HCT116 (cell line): ENCODE results near the gene TARS3. TPM values are rescaled to one million over a fixed set of nuclear protein-coding genes. Genes with fewer than 3 reads are reported as not detected.

ENCODE experiments used
- ATAC-seq: fragments of 200-7000 bp; cut with Tn5 transposase; 2 replicates; pipeline ENCODE4 v1.9.1; 2020; ENCODE audit warnings: mild to moderate bottlenecking, moderate library complexity
- BruUV-seq: library from RNA; stranded (reverse); fragments of 400-500 nt; replicated peaks from 2 replicates; lab custom pipeline; 2021; lab: Mats Ljungman, UMichigan
- CTCF ChIA-PET: fragments of 300-600 bp; sonication (Branson Sonifier 250); formaldehyde crosslinking; loops from one replicate; lab custom pipeline; 2021; ENCODE audit warnings: antibody characterized with exemption; lab: Charles Lee
- POLR2A ChIA-PET: fragments of 300-600, 350-600 bp; sonication (Branson Sonifier 250); formaldehyde crosslinking; loops from one replicate; lab custom pipeline; 2021; ENCODE audit warnings: antibody characterized with exemption; lab: Charles Lee
- RAD21 ChIA-PET, 2 experiments: fragments of 300-600 bp; sonication (Branson Sonifier 250); formaldehyde crosslinking; loops; one replicate each; lab custom pipeline; 2023; ENCODE audit warnings: low total read pairs in 2 of 2; ENCODE audit not compliant: uncharacterized antibody in 2 of 2, unreplicated experiment in 2 of 2, low non-redundant PET in 1 of 2; lab: Charles Lee
- DNase-seq: peaks from one replicate; pipeline ENCODE4 v3.0.0-alpha.2; 2010; ENCODE audit warnings: low read depth, low spot score
- H2AFZ ChIP-seq: fragments of 200-600 bp; shearing (Covaris generic), sonication (generic); 2 replicates; pipeline ENCODE4 v1.6.1; 2017; ENCODE audit warnings: low read depth, mixed run types, mixed read lengths, antibody characterized with exemption, low read length; ENCODE audit not compliant: poor library complexity, severe bottlenecking
- H3K27ac ChIP-seq: 2 replicates; pipeline ENCODE4 v1.5.1; 2012; ENCODE audit warnings: low read depth, low read length
- H3K27me3 ChIP-seq: fragments of 200-600 bp; sonication (generic); 2 replicates; pipeline ENCODE4 v1.6.1; 2016; ENCODE audit warnings: mixed run types, low read length, mixed read lengths; ENCODE audit not compliant: insufficient read depth
- H3K36me3 ChIP-seq, 2 experiments: fragments of 200-500 bp in 1 of 2; fragments of 200-600 bp in 1 of 2; sonication (Bioruptor generic) in 1 of 2; sonication (generic) in 1 of 2; 2 replicates each; pipeline versions ENCODE4 v1.5.1 to v1.6.1; 2014 to 2016; ENCODE audit warnings: low read length in 2 of 2, inconsistent platforms in 1 of 2, mixed read lengths in 1 of 2, mixed run types in 1 of 2; ENCODE audit not compliant: insufficient read depth in 2 of 2, control insufficient read depth in 1 of 2
- H3K4me1 ChIP-seq, 2 experiments: fragments of 200-600 bp in 1 of 2; sonication (generic) in 1 of 2; 2 replicates each; pipeline versions ENCODE4 v1.5.1 to v1.6.1; 2012 to 2017; ENCODE audit warnings: low read length in 2 of 2, inconsistent platforms in 1 of 2, mild to moderate bottlenecking in 1 of 2, mixed read lengths in 1 of 2, mixed run types in 1 of 2, moderate library complexity in 1 of 2; ENCODE audit not compliant: insufficient read depth in 2 of 2, control insufficient read depth in 1 of 2
- H3K4me2 ChIP-seq: fragments of 200-600 bp; sonication (generic); 2 replicates; pipeline ENCODE4 v1.6.1; 2017; ENCODE audit warnings: mixed run types, low read length, mixed read lengths
- H3K4me3 ChIP-seq, 2 experiments: fragments of 200-600 bp in 1 of 2; sonication (generic) in 1 of 2; replicated peaks in 1 of 2; 2 replicates each; pipeline ENCODE4 v1.5.1; 2011 to 2016; ENCODE audit warnings: low read length in 2 of 2, control low read depth in 1 of 2, low read depth in 1 of 2, mild to moderate bottlenecking in 1 of 2, mixed read lengths in 1 of 2, mixed run types in 1 of 2
- H3K79me2 ChIP-seq: fragments of 200-600 bp; sonication (generic); 2 replicates; pipeline ENCODE4 v1.6.1; 2017; ENCODE audit warnings: mild to moderate bottlenecking, mixed run types, low read length, moderate library complexity, mixed read lengths; ENCODE audit not compliant: insufficient read depth
- H3K9ac ChIP-seq: fragments of 200-600 bp; sonication (generic); 2 replicates; pipeline ENCODE4 v1.6.1; 2016; ENCODE audit warnings: low read length, mixed read lengths
- H3K9me2 ChIP-seq: fragments of 200-600 bp; sonication (generic), shearing (Covaris generic); 2 replicates; pipeline ENCODE4 v1.6.1; 2017; ENCODE audit warnings: mixed run types, mild to moderate bottlenecking, moderate library complexity; ENCODE audit not compliant: insufficient read depth
- H3K9me3 ChIP-seq, 2 experiments: fragments of 200-500 bp in 1 of 2; fragments of 200-600 bp in 1 of 2; sonication (Bioruptor generic) in 1 of 2; sonication (generic) in 1 of 2; 2 replicates each; pipeline ENCODE4 v1.6.1; 2014 to 2017; ENCODE audit warnings: low read length in 2 of 2, mixed read lengths in 2 of 2, inconsistent platforms in 1 of 2, low read depth in 1 of 2, mild to moderate bottlenecking in 1 of 2, mixed run types in 1 of 2, moderate library complexity in 1 of 2; ENCODE audit not compliant: control insufficient read depth in 1 of 2, insufficient read depth in 1 of 2
- H4K20me1 ChIP-seq: fragments of 200-600 bp; sonication (generic), shearing (Covaris generic); 2 replicates; pipeline ENCODE4 v1.6.1; 2017; ENCODE audit warnings: mixed run types, mild to moderate bottlenecking, moderate library complexity; ENCODE audit not compliant: insufficient read depth
- CTCF ChIP-seq, 3 experiments: fragments of 200-600 bp in 1 of 3; sonication (generic) in 1 of 3; IDR thresholded peaks in 2 of 3; conservative IDR thresholded peaks in 1 of 3; 2 replicates each; pipeline ENCODE4 v1.5.1; 2012 to 2017; ENCODE audit warnings: low read depth in 2 of 3, low read length in 2 of 3, antibody characterized with exemption in 1 of 3, borderline replicate concordance in 1 of 3, control low read depth in 1 of 3, mild to moderate bottlenecking in 1 of 3, mixed read lengths in 1 of 3, mixed run types in 1 of 3, moderate library complexity in 1 of 3; ENCODE audit not compliant: insufficient read depth in 1 of 3
- FOSL1 ChIP-seq: IDR thresholded peaks from 2 replicates; pipeline ENCODE4 v1.6.1; 2012; ENCODE audit warnings: low read depth
- POLR2A ChIP-seq: IDR thresholded peaks from 2 replicates; pipeline ENCODE4 v1.7.0; 2011; ENCODE audit warnings: borderline replicate concordance; ENCODE audit not compliant: insufficient read depth, insufficient read length; ENCODE audit errors: extremely low read depth
- POLR2AphosphoS5 ChIP-seq: IDR thresholded peaks from 2 replicates; pipeline ENCODE4 v1.6.1; 2011; ENCODE audit warnings: mild to moderate bottlenecking, low read depth, low read length, moderate library complexity
- SP1 ChIP-seq: IDR thresholded peaks from 2 replicates; pipeline ENCODE4 v1.6.1; 2012; ENCODE audit warnings: low read depth
- YY1 ChIP-seq: IDR thresholded peaks from 2 replicates; pipeline ENCODE4 v1.6.1; 2011; ENCODE audit warnings: low read length, low read depth, moderate library complexity, mild to moderate bottlenecking; ENCODE audit not compliant: insufficient replicate concordance; ENCODE audit errors: extremely low read depth
- ZNF274 ChIP-seq: fragments of 200-500 bp; sonication (Bioruptor generic); IDR thresholded peaks from 2 replicates; pipeline ENCODE4 v1.6.1; 2014; ENCODE audit warnings: mild to moderate bottlenecking, low read depth, low read length, inconsistent platforms
- intact Hi-C: fragments of 100-400 bp; cut with micrococcal nuclease; formaldehyde crosslinking; loops from 2 replicates; pipeline ENCODE4 v1.10.0; 2022
- total RNA-seq: library from RNA; stranded (reverse); gene quantifications from one replicate; pipeline ENCODE4 v1.2.1, GENCODE V29; 2021; ENCODE audit not compliant: unreplicated experiment

The TARS3 gene
- total RNA-seq, 1 experiment from 2014 or later = 11.1 TPM

DNA sequence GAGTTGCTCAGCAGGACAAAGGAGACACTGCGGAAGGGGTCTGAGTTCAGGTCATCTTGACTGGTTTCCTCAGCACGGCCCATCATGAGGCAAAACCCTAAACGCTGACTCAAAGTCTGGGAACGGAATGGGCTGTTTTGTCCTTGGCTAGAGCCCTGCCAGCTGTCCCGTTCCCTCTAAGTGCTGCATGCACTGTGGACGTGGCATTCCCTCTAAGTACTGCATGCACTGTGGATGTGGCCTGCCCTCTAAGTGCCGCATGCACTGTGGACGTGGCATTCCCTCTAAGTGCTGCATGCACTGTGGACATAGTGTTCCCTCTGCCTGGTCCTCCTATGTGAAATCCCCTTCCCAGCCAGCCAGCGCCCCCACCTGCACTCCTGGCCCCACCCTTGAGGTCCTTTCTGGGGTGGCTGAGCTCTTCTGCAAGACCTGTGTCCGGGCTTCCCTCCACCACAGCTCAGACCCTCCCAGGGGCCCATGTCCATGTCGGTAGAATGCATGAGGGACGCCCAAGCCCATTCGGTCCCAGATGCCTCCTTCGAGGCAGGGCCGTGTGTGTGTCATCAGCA lies 108.8 kb downstream of the TARS3 start:
- Histone ChIP-seq H3K4me1 (peaks cover 13 to 18% of the 10 kb centered on the region in 2 experiments), H3K9me2 (no peaks in the 10 kb centered on the region), H3K9ac (no peak overlapping the region), H2AFZ (peak overlapping the region; percentile 66), H3K9me3 (no peaks in the 10 kb centered on the region), H3K79me2 (no peaks in the 10 kb centered on the region), H3K4me3 (peak overlapping the region in 1 of 2 experiments; percentile 38; a peak in 2 of 4 replicates), H3K36me3 (no peaks in the 10 kb centered on the region), H3K27ac (no peak overlapping the region; the same call in 1 of the 2 replicates), H4K20me1 (no peaks in the 10 kb centered on the region), H3K27me3 (no peaks in the 10 kb centered on the region), H3K4me2 (peak overlapping the region; percentile 83)
- intact Hi-C loops = no loop called here
- ATAC-seq (no peak; the same call in 1 of the 2 replicates), DNase-seq (no peak)
- no TSS peak for BruUV-seq
- ChIA-PET RAD21 (no interaction called here), CTCF (no interaction called here), POLR2A (no interaction called here)
- TF ChIP-seq ZNF274 (no peak), POLR2AphosphoS5 (no peak), SP1 (no peak), POLR2A (no peak)

DNA sequence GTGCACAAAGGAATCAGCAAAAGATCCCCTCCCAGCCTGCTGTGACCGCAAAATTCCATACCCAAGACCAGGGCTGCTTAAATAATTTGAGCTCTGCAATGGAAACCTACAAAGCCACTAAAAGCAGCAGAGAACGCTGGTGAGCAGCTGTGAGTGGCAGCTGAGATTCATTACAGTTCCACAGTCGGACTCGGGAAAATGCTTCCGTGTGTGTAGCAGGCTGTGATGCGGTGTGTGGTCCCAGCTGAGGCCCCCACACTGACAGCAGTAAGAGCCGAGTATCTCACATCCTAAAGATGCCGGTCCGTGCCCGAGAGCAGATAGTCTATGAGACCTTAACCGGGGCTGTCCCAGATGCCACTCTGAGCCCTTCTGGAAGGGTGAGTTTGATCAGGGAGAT lies 109.5 kb downstream of the TARS3 start:
- Histone ChIP-seq H3K4me2 (no peak overlapping the region), H4K20me1 (no peaks in the 10 kb centered on the region), H2AFZ (no peak overlapping the region), H3K27me3 (no peaks in the 10 kb centered on the region), H3K36me3 (no peaks in the 10 kb centered on the region), H3K9me3 (no peaks in the 10 kb centered on the region), H3K27ac (no peak overlapping the region), H3K9me2 (no peaks in the 10 kb centered on the region), H3K9ac (no peak overlapping the region), H3K4me1 (peaks cover 13 to 18% of the 10 kb centered on the region in 2 experiments), H3K4me3 (no peak overlapping the region), H3K79me2 (no peaks in the 10 kb centered on the region)
- intact Hi-C loops = no loop called here
- ATAC-seq = no peak
- RAD21 ChIA-PET = no interaction called here
- BruUV-seq = no TSS peak
- CTCF ChIA-PET = no interaction called here
- POLR2A ChIA-PET = no interaction called here
- DNase-seq = no peak
- no peak for TF ChIP-seq CTCF (IDR thresholded peaks at IDR 0.05 in 2 of 3, conservative IDR thresholded peaks at IDR 0.05 in 1 of 3; ENCODE audit: borderline replicate concordance in 1 of 3, insufficient read depth in 1 of 3, low read depth in 2 of 3, low read length in 2 of 3)
- TF ChIP-seq FOSL1 = no peak
- TF ChIP-seq YY1 = no peak
